Naive thymus-derived CD4-positive, alpha-beta T cell (primary cell): ENCODE results near the gene PRSS23. TPM values are rescaled to one million over a fixed set of nuclear protein-coding genes. Genes with fewer than 3 reads are reported as not detected.
A peak's percentile ranks its signal among the peaks of the same experiment; 100 is the strongest.

Experiments
- ATAC-seq: fragments of 150-1000 bp; cut with Tn5 transposase; 2 replicates; pipeline ENCODE4 v1.10.0; 2021; ENCODE audit warnings: mild to moderate bottlenecking, moderate library complexity
- CTCF ChIA-PET: fragments of 350-600 bp; sonication (Branson Sonifier 250); formaldehyde crosslinking; loops from one replicate; lab custom pipeline; 2021; ENCODE audit warnings: antibody characterized with exemption; lab: Charles Lee
- POLR2A ChIA-PET: fragments of 350-600 bp; sonication (Branson Sonifier 250); formaldehyde crosslinking; loops from one replicate; lab custom pipeline; 2021; ENCODE audit warnings: antibody characterized with exemption, inconsistent platforms; lab: Charles Lee
- DNase-seq, 9 donors: peaks; one replicate each; pipeline versions ENCODE4 v3.0.0 to v3.0.0-alpha.2; 2020 to 2022; ENCODE audit warnings: mixed read lengths in 1 of 9
- H3K27ac ChIP-seq: one replicate; pipeline ENCODE4 v1.7.0; 2013; ENCODE audit warnings: mild to moderate bottlenecking, low read depth, low read length, moderate library complexity
- H3K27me3 ChIP-seq, 2 donors: one replicate each; pipeline ENCODE4 v1.7.0; 2013; ENCODE audit warnings: low read length in 2 of 2, mild to moderate bottlenecking in 2 of 2, moderate library complexity in 2 of 2; ENCODE audit not compliant: control insufficient read depth in 2 of 2, insufficient read depth in 2 of 2
- H3K36me3 ChIP-seq, 3 experiments: 1 replicate in 2 of 3; 2 replicates in 1 of 3; pipeline ENCODE4 v1.7.0; 2013; ENCODE audit warnings: low read length in 3 of 3, mild to moderate bottlenecking in 3 of 3, moderate library complexity in 1 of 3; ENCODE audit not compliant: insufficient read depth in 3 of 3, control insufficient read depth in 2 of 3
- H3K4me1 ChIP-seq, 2 donors: one replicate each; pipeline ENCODE4 v1.7.0; 2013; ENCODE audit warnings: low read length in 2 of 2, mild to moderate bottlenecking in 2 of 2, moderate library complexity in 1 of 2; ENCODE audit not compliant: control insufficient read depth in 2 of 2, insufficient read depth in 2 of 2
- H3K4me3 ChIP-seq: 2 replicates; pipeline ENCODE4 v1.7.0; 2013; ENCODE audit warnings: mild to moderate bottlenecking, low read length
- H3K9me3 ChIP-seq, 3 experiments: 1 replicate in 2 of 3; 2 replicates in 1 of 3; pipeline ENCODE4 v1.7.0; 2013; ENCODE audit warnings: low read length in 3 of 3; ENCODE audit not compliant: control insufficient read depth in 2 of 3
- H3K27ac Mint-ChIP-seq, 9 donors: one replicate each; pipeline ENCODE4 v1.8.0; 2020 to 2022; ENCODE audit warnings: mixed read lengths in 9 of 9, mild to moderate bottlenecking in 8 of 9, moderate library complexity in 5 of 9, inconsistent platforms in 2 of 9
- H3K27me3 Mint-ChIP-seq, 5 donors: one replicate each; pipeline ENCODE4 v1.8.0; 2021 to 2022; ENCODE audit warnings: mixed read lengths in 5 of 5, mild to moderate bottlenecking in 1 of 5
- H3K36me3 Mint-ChIP-seq, 5 donors: one replicate each; pipeline ENCODE4 v1.8.0; 2020 to 2022; ENCODE audit warnings: mixed read lengths in 5 of 5, mild to moderate bottlenecking in 3 of 5, inconsistent platforms in 1 of 5
- H3K4me1 Mint-ChIP-seq, 7 donors: one replicate each; pipeline ENCODE4 v1.8.0; 2020 to 2022; ENCODE audit warnings: mixed read lengths in 7 of 7, mild to moderate bottlenecking in 3 of 7, inconsistent platforms in 1 of 7
- H3K4me3 Mint-ChIP-seq, 10 donors: one replicate each; pipeline ENCODE4 v1.8.0; 2020 to 2022; ENCODE audit warnings: mild to moderate bottlenecking in 10 of 10, mixed read lengths in 10 of 10, moderate library complexity in 6 of 10, inconsistent platforms in 2 of 10
- H3K9me3 Mint-ChIP-seq, 11 donors: one replicate each; pipeline ENCODE4 v1.8.0; 2020 to 2022; ENCODE audit warnings: mixed read lengths in 11 of 11, mild to moderate bottlenecking in 4 of 11, inconsistent platforms in 1 of 11, moderate library complexity in 1 of 11
- intact Hi-C, 2 donors: fragments of 100-400 bp; cut with micrococcal nuclease; formaldehyde crosslinking; loops; one replicate each; pipeline ENCODE4 v1.15.1; 2023
- polyA plus RNA-seq, 2 donors: library from polyadenylated mRNA; unstranded; fragments of 300-500 nt; fragmentation: Illumina TruSeq; gene quantifications; one replicate each; pipeline ENCODE4 v1.2.3, GENCODE V29; 2021
- total RNA-seq, 6 experiments: library from RNA in 5 of 6; stranded (reverse) in 5 of 6; gene quantifications; 1 replicate in 5 of 6; 2 replicates in 1 of 6; pipeline ENCODE4 v1.2.3 and lab custom pipeline; 2021 to 2026

The PRSS23 gene
- total RNA-seq (1 to 10 TPM in 3 of 5 experiments, under 1 TPM in 2; 0.24 to 9.7 (median 1.3) TPM), polyA plus RNA-seq (under 1 TPM; 0.07 to 0.54 TPM), total RNA-seq (lab: John Stamatoyannopoulos, UW) (1.3 reads per million, percentile 2 among the genes with 10 or more reads in this experiment)

- Mint-ChIP-seq H3K27me3 (peaks cover 28 to 66% (median 61%) of the 10 kb centered on the region in 5 donors), H3K36me3 (peaks cover 0 to 2% (median 0%) of the 10 kb centered on the region in 5 donors), H3K4me3 (peak within 1 kb of the TSS; percentile 32 to 80 (median 68)), H3K9me3 (no peaks in the 10 kb centered on the region), H3K27ac (peak within 1 kb of the TSS in 1 of 9 donors; percentile 35), H3K4me1 (peaks cover 0 to 41% (median 9%) of the 10 kb centered on the region in 7 donors)
- Histone ChIP-seq H3K36me3 (no peaks in the 10 kb centered on the region), H3K4me3 (no peak within 1 kb of the TSS), H3K27me3 (peaks cover 0 to 4% of the 10 kb centered on the region in 2 donors), H3K4me1 (peaks cover 0 to 12% of the 10 kb centered on the region in 2 donors), H3K27ac (no peak within 1 kb of the TSS), H3K9me3 (no peaks in the 10 kb centered on the region)
- intact Hi-C loops = loop anchor here in 1 of 2 donors (5.0 to 10.0 kb wide), 4 partner anchors 128 to 1046 kb away; partner anchors contain the start of genes HIKESHI and ME3
- POLR2A ChIA-PET = no interaction called here
- DNase-seq = peak in 2 of 9 donors; percentile 14 to 67
- peak; percentile 77 for ATAC-seq
- CTCF ChIA-PET = no interaction called here
Observed at GRCh38 chr11:86800076-86800959, at the start of gene PRSS23. Gene PRSS23 (plus strand): TSS chr11:86800542. CDS start chr11:86807644, 7,102 bp downstream.

GRCh38 chr11:86753459-86753858 is 46.9 kb upstream of the PRSS23 start:
- Mint-ChIP-seq H3K27ac (no peak overlapping the region), H3K4me1 (no peaks in the 10 kb centered on the region), H3K9me3 (peaks cover 0 to 4% (median 0%) of the 10 kb centered on the region in 11 donors), H3K27me3 (peaks cover 0 to 9% (median 9%) of the 10 kb centered on the region in 5 donors), H3K4me3 (no peak overlapping the region), H3K36me3 (no peaks in the 10 kb centered on the region)
- H3K4me1 ChIP-seq = no peaks in the 10 kb centered on the region
- intact Hi-C loops = no loop called here
- ChIA-PET CTCF (no interaction called here), POLR2A (no interaction called here)
- no peak overlapping the region for H3K27ac ChIP-seq
- DNase-seq (no peak), ATAC-seq (no peak)
- no peaks in the 10 kb centered on the region for H3K27me3 ChIP-seq
- no peak overlapping the region for H3K4me3 ChIP-seq
- no peaks in the 10 kb centered on the region for H3K9me3 ChIP-seq
- H3K36me3 ChIP-seq = no peaks in the 10 kb centered on the region

- no peaks in the 10 kb centered on the region for H3K4me1 Mint-ChIP-seq
- Histone ChIP-seq H3K9me3 (no peaks in the 10 kb centered on the region), H3K4me1 (no peaks in the 10 kb centered on the region), H3K4me3 (no peak overlapping the region), H3K36me3 (no peaks in the 10 kb centered on the region), H3K27me3 (no peaks in the 10 kb centered on the region), H3K27ac (no peak overlapping the region)
- ATAC-seq (no peak), DNase-seq (no peak)
- intact Hi-C loops = no loop called here
- H3K9me3 Mint-ChIP-seq = peaks cover 0 to 8% (median 0%) of the 10 kb centered on the region in 11 donors
- no peak overlapping the region for H3K4me3 Mint-ChIP-seq
- no peaks in the 10 kb centered on the region for H3K36me3 Mint-ChIP-seq
- ChIA-PET CTCF (no interaction called here), POLR2A (interaction anchor here (0.6 kb wide), 1 partner anchor 790 kb away, joined by 3 read pairs; no protein-coding TSS in a partner anchor)
- peaks cover 0 to 10% (median 2%) of the 10 kb centered on the region in 5 donors for H3K27me3 Mint-ChIP-seq
- H3K27ac Mint-ChIP-seq = no peak overlapping the region
Observed at GRCh38 chr11:86755146-86755545, 45.2 kb upstream of the PRSS23 start.

- CTCF ChIA-PET = no interaction called here
- DNase-seq (no peak), ATAC-seq (no peak)
- intact Hi-C loops = no loop called here
- no peaks in the 10 kb centered on the region for H3K27me3 ChIP-seq
- H3K27ac ChIP-seq = no peak overlapping the region
- no peak overlapping the region for H3K4me3 Mint-ChIP-seq
- no peaks in the 10 kb centered on the region for H3K4me1 ChIP-seq
- POLR2A ChIA-PET = interaction anchor here (0.7 kb wide), 1 partner anchor 58 kb away, joined by 3 read pairs; no protein-coding TSS in a partner anchor
- no peaks in the 10 kb centered on the region for H3K4me1 Mint-ChIP-seq
- peaks cover 0 to 14% (median 5%) of the 10 kb centered on the region in 5 donors for H3K27me3 Mint-ChIP-seq
- no peaks in the 10 kb centered on the region for H3K36me3 Mint-ChIP-seq
- H3K4me3 ChIP-seq = no peak overlapping the region
- no peaks in the 10 kb centered on the region for H3K9me3 ChIP-seq
- H3K9me3 Mint-ChIP-seq = peaks cover 0 to 8% (median 0%) of the 10 kb centered on the region in 11 donors
- no peaks in the 10 kb centered on the region for H3K36me3 ChIP-seq
- H3K27ac Mint-ChIP-seq = no peak overlapping the region
Observed at GRCh38 chr11:86758171-86758570, 42.2 kb upstream of the PRSS23 start.

GRCh38 chr11:86760577-86760976 is 39.8 kb upstream of the PRSS23 start:
- Histone ChIP-seq H3K4me1 (no peaks in the 10 kb centered on the region), H3K36me3 (no peaks in the 10 kb centered on the region), H3K27me3 (no peaks in the 10 kb centered on the region), H3K4me3 (no peak overlapping the region), H3K9me3 (no peaks in the 10 kb centered on the region), H3K27ac (no peak overlapping the region)
- Mint-ChIP-seq H3K4me1 (no peaks in the 10 kb centered on the region), H3K27ac (no peak overlapping the region), H3K36me3 (no peaks in the 10 kb centered on the region), H3K4me3 (no peak overlapping the region), H3K27me3 (peaks cover 0 to 14% (median 5%) of the 10 kb centered on the region in 5 donors), H3K9me3 (peaks cover 0 to 8% (median 0%) of the 10 kb centered on the region in 11 donors)
- ChIA-PET POLR2A (no interaction called here), CTCF (no interaction called here)
- no peak for DNase-seq
- intact Hi-C loops = no loop called here
- no peak for ATAC-seq

- Mint-ChIP-seq H3K9me3 (peaks cover 0 to 8% (median 0%) of the 10 kb centered on the region in 11 donors), H3K4me3 (no peak overlapping the region), H3K27me3 (peaks cover 0 to 14% (median 7%) of the 10 kb centered on the region in 5 donors), H3K4me1 (no peaks in the 10 kb centered on the region), H3K36me3 (no peaks in the 10 kb centered on the region), H3K27ac (no peak overlapping the region)
- H3K27ac ChIP-seq = no peak overlapping the region
- ChIA-PET POLR2A (no interaction called here), CTCF (no interaction called here)
- no peaks in the 10 kb centered on the region for H3K4me1 ChIP-seq
- no peaks in the 10 kb centered on the region for H3K36me3 ChIP-seq
- no peaks in the 10 kb centered on the region for H3K27me3 ChIP-seq
- DNase-seq (no peak), ATAC-seq (no peak)
- H3K4me3 ChIP-seq = no peak overlapping the region
- H3K9me3 ChIP-seq = no peaks in the 10 kb centered on the region
- intact Hi-C loops = no loop called here
Observed at GRCh38 chr11:86761978-86762377, 38.4 kb upstream of the PRSS23 start.
